Caco-2 (cell line): ENCODE results near the gene KIAA0232. TPM values are rescaled to one million over a fixed set of nuclear protein-coding genes. Genes with fewer than 3 reads are reported as not detected.

Experiments used
- BruUV-seq: library from RNA; stranded (reverse); fragments of 400-500 nt; replicated peaks from 2 replicates; lab custom pipeline; 2021; lab: Mats Ljungman, UMichigan
- CTCF ChIA-PET: fragments of 300-600 bp; sonication (Branson Sonifier 250); formaldehyde crosslinking; loops from one replicate; lab custom pipeline; 2022; ENCODE audit warnings: antibody characterized with exemption; lab: Charles Lee
- POLR2A ChIA-PET: fragments of 300-600 bp; sonication (Branson Sonifier 250); formaldehyde crosslinking; loops from one replicate; lab custom pipeline; 2022; ENCODE audit warnings: antibody characterized with exemption; lab: Charles Lee
- DNase-seq, 2 experiments: peaks; one replicate each; pipeline versions ENCODE4 v3.0.0 to v3.0.0-alpha.2; 2020 to 2022
- H3K27me3 ChIP-seq: replicated peaks from 2 replicates; pipeline ENCODE4 v1.6.0; 2011; ENCODE audit warnings: low read length; ENCODE audit not compliant: control insufficient read depth, insufficient read depth
- H3K36me3 ChIP-seq: 2 replicates; pipeline ENCODE4 v1.5.1; 2011; ENCODE audit warnings: low read length; ENCODE audit not compliant: control insufficient read depth, insufficient read depth
- H3K4me1 ChIP-seq: fragments of 250-450 bp; sonication (Bioruptor Pico); 2 replicates; pipeline ENCODE4 v1.5.1; 2020; ENCODE audit warnings: mild to moderate bottlenecking
- H3K4me3 ChIP-seq: 2 replicates; pipeline ENCODE4 v1.5.1; 2011; ENCODE audit warnings: low read depth, mild to moderate bottlenecking, control low read depth, low read length
- H3K9me3 ChIP-seq: fragments of 250-450 bp; sonication (Bioruptor Pico); 2 replicates; pipeline ENCODE4 v1.5.1; 2020; ENCODE audit warnings: mild to moderate bottlenecking, moderate library complexity
- H3K27ac Mint-ChIP-seq: one replicate; pipeline ENCODE4 v1.8.0; 2022; ENCODE audit warnings: mixed read lengths; ENCODE audit not compliant: unreplicated experiment
- H3K27me3 Mint-ChIP-seq: one replicate; pipeline ENCODE4 v1.8.0; 2022; ENCODE audit warnings: mixed read lengths; ENCODE audit not compliant: insufficient read depth, unreplicated experiment
- H3K36me3 Mint-ChIP-seq: one replicate; pipeline ENCODE4 v1.8.0; 2022; ENCODE audit warnings: mild to moderate bottlenecking, mixed read lengths; ENCODE audit not compliant: insufficient read depth, unreplicated experiment
- H3K4me1 Mint-ChIP-seq: one replicate; pipeline ENCODE4 v1.8.0; 2022; ENCODE audit warnings: low read depth, mixed read lengths; ENCODE audit not compliant: unreplicated experiment
- H3K4me3 Mint-ChIP-seq: one replicate; pipeline ENCODE4 v1.8.0; 2022; ENCODE audit warnings: mild to moderate bottlenecking, moderate library complexity, mixed read lengths; ENCODE audit not compliant: unreplicated experiment
- H3K9me3 Mint-ChIP-seq: one replicate; pipeline ENCODE4 v1.8.0; 2022; ENCODE audit warnings: mixed read lengths; ENCODE audit not compliant: unreplicated experiment
- intact Hi-C: fragments of 100-400 bp; cut with micrococcal nuclease; formaldehyde crosslinking; loops from one replicate; pipeline ENCODE4 v1.10.0; 2022; ENCODE audit not compliant: unreplicated experiment
- total RNA-seq: library from RNA; stranded (reverse); gene quantifications from 2 replicates; pipeline ENCODE4 v1.2.3, GENCODE V29; 2022
- TF ChIP-seq, protein P1 (sequence below), 2 experiments: fragments of 200-600 bp in 1 of 2; IDR thresholded peaks; 1 replicate in 1 of 2; 2 replicates in 1 of 2; pipeline versions ENCODE4 v1.5.1 to v1.8.0; 2011 to 2022; ENCODE audit warnings: antibody characterized with exemption in 1 of 2, control low read depth in 1 of 2, inconsistent platforms in 1 of 2, low read depth in 1 of 2, low read length in 1 of 2, mild to moderate bottlenecking in 1 of 2, moderate library complexity in 1 of 2; ENCODE audit not compliant: insufficient read depth in 1 of 2, severe bottlenecking in 1 of 2, unreplicated experiment in 1 of 2

Gene KIAA0232
- total RNA-seq, 1 experiment from 2014 or later = 19.7 TPM

DNA sequence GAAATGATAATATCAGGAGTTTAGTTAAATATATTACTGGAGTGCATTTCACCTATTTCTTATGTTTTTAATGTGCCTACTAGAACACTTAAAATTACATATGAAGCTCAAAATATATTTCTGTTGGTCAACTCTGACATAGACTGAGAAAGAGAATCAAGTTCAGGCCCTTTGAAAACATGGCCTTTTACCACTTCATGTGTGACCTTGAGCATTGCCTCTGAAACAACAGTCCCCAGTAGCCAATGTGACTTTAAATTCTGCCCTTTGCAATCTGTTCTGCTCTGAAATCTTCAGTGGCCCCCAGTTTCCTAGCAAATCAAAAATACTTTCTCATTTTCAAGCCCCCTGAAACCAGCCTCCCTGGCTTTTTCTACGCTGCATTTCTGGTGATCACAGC lies 77.0 kb downstream of the KIAA0232 start:
- H3K9me3 ChIP-seq = no peaks in the 10 kb centered on the region
- intact Hi-C loops = no loop called here
- TF ChIP-seq, protein P1, sequence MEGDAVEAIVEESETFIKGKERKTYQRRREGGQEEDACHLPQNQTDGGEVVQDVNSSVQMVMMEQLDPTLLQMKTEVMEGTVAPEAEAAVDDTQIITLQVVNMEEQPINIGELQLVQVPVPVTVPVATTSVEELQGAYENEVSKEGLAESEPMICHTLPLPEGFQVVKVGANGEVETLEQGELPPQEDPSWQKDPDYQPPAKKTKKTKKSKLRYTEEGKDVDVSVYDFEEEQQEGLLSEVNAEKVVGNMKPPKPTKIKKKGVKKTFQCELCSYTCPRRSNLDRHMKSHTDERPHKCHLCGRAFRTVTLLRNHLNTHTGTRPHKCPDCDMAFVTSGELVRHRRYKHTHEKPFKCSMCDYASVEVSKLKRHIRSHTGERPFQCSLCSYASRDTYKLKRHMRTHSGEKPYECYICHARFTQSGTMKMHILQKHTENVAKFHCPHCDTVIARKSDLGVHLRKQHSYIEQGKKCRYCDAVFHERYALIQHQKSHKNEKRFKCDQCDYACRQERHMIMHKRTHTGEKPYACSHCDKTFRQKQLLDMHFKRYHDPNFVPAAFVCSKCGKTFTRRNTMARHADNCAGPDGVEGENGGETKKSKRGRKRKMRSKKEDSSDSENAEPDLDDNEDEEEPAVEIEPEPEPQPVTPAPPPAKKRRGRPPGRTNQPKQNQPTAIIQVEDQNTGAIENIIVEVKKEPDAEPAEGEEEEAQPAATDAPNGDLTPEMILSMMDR (IDR thresholded peaks at IDR 0.05; ENCODE audit: insufficient read depth in 1 of 2, low read depth in 1 of 2, low read length in 1 of 2, severe bottlenecking in 1 of 2, unreplicated experiment in 1 of 2) = no peak
- CTCF ChIA-PET = no interaction called here
- H3K27me3 ChIP-seq = no peaks in the 10 kb centered on the region
- no peak overlapping the region for H3K4me3 ChIP-seq
- no peaks in the 10 kb centered on the region for H3K4me1 ChIP-seq
- DNase-seq = no peak
- Mint-ChIP-seq H3K4me1 (no peaks in the 10 kb centered on the region), H3K27ac (no peak overlapping the region), H3K36me3 (peaks cover 46% of the 10 kb centered on the region), H3K27me3 (no peaks in the 10 kb centered on the region), H3K9me3 (no peaks in the 10 kb centered on the region), H3K4me3 (no peak overlapping the region)
- H3K36me3 ChIP-seq = no peaks in the 10 kb centered on the region
- BruUV-seq = no TSS peak
- POLR2A ChIA-PET = interaction anchor here (0.6 kb wide), 1 partner anchor 11 kb away, joined by 3 read pairs; no protein-coding TSS in a partner anchor

DNA sequence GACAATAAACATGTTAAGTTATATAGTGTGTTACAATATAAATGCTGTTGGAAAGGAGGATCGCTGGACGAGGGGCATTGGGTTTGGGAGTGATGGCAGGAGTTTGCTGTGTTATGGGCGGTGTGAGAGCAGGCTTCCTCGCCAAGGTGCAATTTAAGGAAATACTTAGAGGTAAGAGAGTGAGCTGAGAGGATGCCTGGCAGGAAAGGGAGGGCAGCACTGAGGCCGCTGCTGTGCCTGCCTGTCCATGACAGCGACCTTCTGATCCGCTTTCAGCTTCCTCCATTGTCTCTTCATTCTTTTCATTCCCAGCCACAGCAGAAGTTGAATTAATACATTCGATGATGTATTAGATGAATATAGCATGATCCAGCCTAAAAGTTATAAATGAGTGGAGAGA lies 85.9 kb downstream of the KIAA0232 start:
- no peaks in the 10 kb centered on the region for H3K27me3 ChIP-seq
- no TSS peak for BruUV-seq
- CTCF ChIA-PET = no interaction called here
- no peak overlapping the region for H3K4me3 Mint-ChIP-seq
- peaks cover 42% of the 10 kb centered on the region for H3K36me3 Mint-ChIP-seq
- H3K9me3 ChIP-seq = no peaks in the 10 kb centered on the region
- DNase-seq = no peak
- TF ChIP-seq, protein P1 (IDR thresholded peaks at IDR 0.05; ENCODE audit: insufficient read depth in 1 of 2, low read depth in 1 of 2, low read length in 1 of 2, severe bottlenecking in 1 of 2, unreplicated experiment in 1 of 2) = no peak
- no peaks in the 10 kb centered on the region for H3K9me3 Mint-ChIP-seq
- H3K36me3 ChIP-seq = no peaks in the 10 kb centered on the region; the same call in 1 of the 2 replicates
- no peaks in the 10 kb centered on the region for H3K4me1 Mint-ChIP-seq
- H3K4me3 ChIP-seq = no peak overlapping the region
- no peaks in the 10 kb centered on the region for H3K4me1 ChIP-seq
- intact Hi-C loops = no loop called here
- H3K27me3 Mint-ChIP-seq = no peaks in the 10 kb centered on the region
- H3K27ac Mint-ChIP-seq = no peak overlapping the region
- POLR2A ChIA-PET = no interaction called here

DNA sequence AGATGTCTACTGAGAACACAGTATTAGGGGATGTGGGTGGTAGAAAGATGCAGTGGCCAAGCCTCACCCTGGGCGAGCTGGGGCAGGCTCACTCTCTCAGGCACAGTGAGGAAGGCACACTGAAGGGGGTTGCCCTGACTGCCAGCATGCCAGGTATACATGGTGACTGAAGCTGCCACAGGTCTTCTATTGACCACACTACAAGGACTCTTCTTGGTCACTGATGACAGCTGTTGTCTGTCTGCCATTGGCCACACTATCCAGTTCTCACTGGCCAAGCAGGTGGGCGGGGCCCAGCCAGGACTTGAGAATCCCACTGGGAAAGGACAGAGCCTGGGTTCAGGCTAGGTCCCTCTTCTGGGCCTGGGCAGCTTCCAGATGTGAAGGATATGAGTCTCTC lies 87.4 kb downstream of the KIAA0232 start:
- no peaks in the 10 kb centered on the region for H3K4me1 ChIP-seq
- BruUV-seq = no TSS peak
- intact Hi-C loops = no loop called here
- ChIA-PET CTCF (interaction anchor here (0.7 kb wide), 2 partner anchors 78 to 92 kb away, joined by 3 to 7 read pairs; no protein-coding TSS in a partner anchor), POLR2A (interaction anchor here (0.6 kb wide), 1 partner anchor 11 kb away, joined by 3 read pairs; no protein-coding TSS in a partner anchor)
- no peak overlapping the region for H3K4me3 ChIP-seq
- no peaks in the 10 kb centered on the region for H3K27me3 ChIP-seq
- DNase-seq = no peak
- Mint-ChIP-seq H3K4me1 (no peaks in the 10 kb centered on the region), H3K27ac (no peak overlapping the region), H3K4me3 (no peak overlapping the region), H3K27me3 (no peaks in the 10 kb centered on the region), H3K9me3 (no peaks in the 10 kb centered on the region), H3K36me3 (peaks cover 45% of the 10 kb centered on the region)
- peaks cover 2% of the 10 kb centered on the region; the same call in 1 of the 2 replicates for H3K36me3 ChIP-seq
- TF ChIP-seq, protein P1 (IDR thresholded peaks at IDR 0.05; ENCODE audit: insufficient read depth in 1 of 2, low read depth in 1 of 2, low read length in 1 of 2, severe bottlenecking in 1 of 2, unreplicated experiment in 1 of 2) = no peak
- H3K9me3 ChIP-seq = no peaks in the 10 kb centered on the region
